ENCODE results near the gene ATP10A.

The ATP10A gene

GRCh38 chr15:25659251-25659650 is 203.9 kb downstream of the ATP10A start:
- no peak overlapping the region for H3K27ac ChIP-seq
- ChIA-PET POLR2A (ENCODE audit: low non-redundant PET) (no interaction called here), CTCF (interaction anchor here (0.6 kb wide), 1 partner anchor 26 kb away, joined by 3 read pairs; no protein-coding TSS in a partner anchor)
- no peak for DNase-seq (ENCODE audit: low spot score)
- no peak for TF ChIP-seq CTCF (conservative IDR thresholded peaks at IDR 0.05; ENCODE audit: low read depth)

- TF ChIP-seq CTCF (conservative IDR thresholded peaks at IDR 0.05; ENCODE audit: low read depth): no peak
- ChIA-PET POLR2A (ENCODE audit: low non-redundant PET) (no interaction called here), CTCF (no interaction called here)
- no peak overlapping the region for H3K27ac ChIP-seq
- DNase-seq (ENCODE audit: low spot score): no peak
These were observed 204.6 kb downstream of the ATP10A start for GRCh38 chr15:25658560-25658959.

- no peak overlapping the region for H3K27ac ChIP-seq
- CTCF ChIA-PET: no interaction called here
- POLR2A ChIA-PET (ENCODE audit: low non-redundant PET): no interaction called here
- no peak for DNase-seq (ENCODE audit: low spot score)
- TF ChIP-seq CTCF (conservative IDR thresholded peaks at IDR 0.05; ENCODE audit: low read depth): no peak
These were observed 207.7 kb downstream of the ATP10A start for GRCh38 chr15:25655207-25655948.

GRCh38 chr15:25653371-25653770 is 209.8 kb downstream of the ATP10A start:
- CTCF ChIA-PET: interaction anchor here (0.6 kb wide), 1 partner anchor 213 kb away, joined by 4 read pairs; no protein-coding TSS in a partner anchor
- no peak for TF ChIP-seq CTCF (conservative IDR thresholded peaks at IDR 0.05; ENCODE audit: low read depth)
- no peak for DNase-seq (ENCODE audit: low spot score)
- no peak overlapping the region for H3K27ac ChIP-seq
- POLR2A ChIA-PET (ENCODE audit: low non-redundant PET): no interaction called here

- no peak for TF ChIP-seq CTCF (conservative IDR thresholded peaks at IDR 0.05; ENCODE audit: low read depth)
- POLR2A ChIA-PET (ENCODE audit: low non-redundant PET): no interaction called here
- DNase-seq (ENCODE audit: low spot score): no peak
- CTCF ChIA-PET: interaction anchor here (0.6 kb wide), 1 partner anchor 213 kb away, joined by 4 read pairs; no protein-coding TSS in a partner anchor
- H3K27ac ChIP-seq: no peak overlapping the region
These were observed 210.4 kb downstream of the ATP10A start for GRCh38 chr15:25652704-25653103.

- H3K27ac ChIP-seq: no peak overlapping the region
- ChIA-PET CTCF (interaction anchor here (0.6 kb wide), 1 partner anchor 1876 kb away, joined by 3 read pairs; no protein-coding TSS in a partner anchor), POLR2A (ENCODE audit: low non-redundant PET) (no interaction called here)
- TF ChIP-seq CTCF (conservative IDR thresholded peaks at IDR 0.05; ENCODE audit: low read depth): no peak
- no peak for DNase-seq (ENCODE audit: low spot score)
These were observed 213.7 kb downstream of the ATP10A start for GRCh38 chr15:25649390-25649789.
